GM12892 (cell line): Measurements from ENCODE around the gene ABHD14A.

Experiments used
- DNase-seq: peaks from one replicate; pipeline ENCODE4 v3.0.0; 2011; ENCODE audit not compliant: insufficient read length
- FAIRE-seq: peaks from 2 replicates; lab custom pipeline; 2011; peaks lifted over from hg19 to GRCh38; lab: Jason Lieb, UNC
- POLR2A ChIP-seq: IDR thresholded peaks from 2 replicates; pipeline ENCODE4 v1.6.1; 2011; ENCODE audit warnings: low read depth, low read length, control low read depth
- POLR2AphosphoS5 ChIP-seq: IDR thresholded peaks from 2 replicates; pipeline ENCODE4 v1.6.1; 2011; ENCODE audit warnings: low read depth, low read length, control low read depth
- TAF1 ChIP-seq: IDR thresholded peaks from 2 replicates; pipeline ENCODE4 v1.6.1; 2011; ENCODE audit warnings: low read depth, mild to moderate bottlenecking, control low read depth, low read length, borderline replicate concordance

Gene ABHD14A

DNA sequence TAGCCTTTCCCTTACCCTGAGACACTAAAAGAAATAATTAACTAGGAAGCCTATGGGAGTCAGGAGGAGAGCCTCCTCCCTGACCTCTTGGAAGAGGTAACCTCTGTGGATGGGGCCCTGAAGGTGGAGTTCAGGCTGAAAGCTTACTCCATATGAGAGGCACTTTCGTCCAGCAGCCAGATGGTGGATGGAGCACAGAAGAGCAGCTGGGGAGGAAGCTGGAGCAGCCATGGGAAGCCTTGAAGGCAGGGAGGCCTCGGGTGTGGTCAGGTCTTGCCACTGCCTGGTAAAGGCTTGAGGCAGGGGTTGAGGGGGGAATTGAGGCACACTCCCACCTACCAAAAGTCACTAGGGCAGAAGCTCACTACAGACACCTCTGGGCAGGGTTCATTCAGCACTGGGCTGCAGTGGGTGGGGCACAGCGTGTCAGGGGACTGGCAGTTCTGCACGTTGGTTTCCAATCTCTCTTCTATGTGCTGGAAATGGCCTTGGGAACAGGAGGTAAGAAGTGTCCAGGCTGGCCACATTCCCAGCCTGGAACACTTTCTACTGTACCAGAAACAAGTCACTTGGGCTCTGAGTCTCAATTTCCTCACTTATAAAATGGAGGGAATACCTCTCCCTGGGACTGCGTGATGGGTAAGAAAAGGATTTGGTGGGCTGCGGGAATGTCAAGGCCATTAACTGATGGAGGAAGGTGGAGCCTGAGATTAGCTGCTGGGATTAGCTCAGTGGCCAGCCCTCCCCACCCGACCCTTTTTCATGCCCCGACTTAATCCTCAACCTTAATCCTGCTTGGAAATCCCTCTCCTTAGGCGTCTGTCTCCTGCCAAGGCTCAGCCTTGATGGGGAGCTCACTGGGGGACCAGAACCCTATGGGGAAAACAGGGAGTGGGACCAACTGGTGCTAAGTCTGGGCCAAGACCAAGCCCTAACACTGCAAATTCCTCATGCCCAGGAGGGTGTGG lies 13.0 kb upstream of the ABHD14A start:
- TF ChIP-seq TAF1: no peak
- no peak for TF ChIP-seq POLR2AphosphoS5
- no peak for TF ChIP-seq POLR2A
- DNase-seq (no peak), FAIRE-seq (no peak)

GRCh38 chr3:51962854-51963530 lies 11.9 kb upstream of the ABHD14A start:
- FAIRE-seq: no peak
- DNase-seq: no peak
- TF ChIP-seq POLR2A (no peak), POLR2AphosphoS5 (no peak), TAF1 (no peak)

DNA sequence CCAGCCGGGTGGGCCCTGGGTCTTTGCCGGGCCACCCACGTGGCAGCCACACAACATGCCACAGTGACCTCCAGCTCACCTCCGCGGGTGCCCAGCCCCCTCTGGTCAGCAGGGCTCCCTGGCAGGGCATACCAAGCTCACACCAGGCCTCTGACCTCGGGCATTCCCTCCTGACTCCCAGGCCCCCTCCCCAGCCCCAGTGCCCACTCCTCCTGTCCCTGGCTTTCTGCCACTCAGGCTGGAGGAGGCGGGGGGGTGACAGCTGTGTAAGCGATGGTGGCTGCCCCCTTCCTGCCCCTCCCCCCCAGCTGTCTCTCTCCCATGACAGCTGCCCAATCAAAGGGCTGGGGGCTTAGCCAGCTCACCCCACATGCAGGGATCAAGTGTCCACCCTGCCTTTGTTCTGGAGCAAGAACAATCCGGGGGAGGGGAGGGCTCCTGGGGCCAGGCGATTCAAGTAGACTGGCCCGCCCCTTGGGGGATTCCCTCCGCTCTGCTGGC lies 10.9 kb upstream of the ABHD14A start:
- no peak for DNase-seq
- FAIRE-seq: no peak
- TF ChIP-seq TAF1: no peak
- no peak for TF ChIP-seq POLR2AphosphoS5
- TF ChIP-seq POLR2A: no peak

DNA sequence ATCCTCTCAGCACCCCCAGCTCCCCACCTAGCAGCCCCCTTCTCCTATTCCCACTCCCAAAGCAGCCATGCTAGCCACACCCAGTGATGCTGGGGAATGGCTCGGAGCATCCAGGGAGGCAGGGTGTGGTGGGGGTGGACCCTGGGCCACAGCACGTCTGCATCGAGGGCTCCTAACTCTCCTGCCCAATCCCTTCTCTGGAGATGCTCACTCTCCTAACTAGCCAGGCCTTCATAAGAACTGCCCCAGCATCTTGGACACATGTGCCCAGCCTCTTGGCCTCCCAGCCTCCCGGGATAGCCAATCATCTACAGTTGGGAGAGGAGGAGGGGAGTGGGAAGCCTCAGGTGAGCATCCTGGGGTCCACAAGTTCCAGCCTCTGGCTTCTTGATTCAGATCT lies 10.3 kb upstream of the ABHD14A start:
- DNase-seq: no peak

GRCh38 chr3:51966016-51966415 lies 8.8 kb upstream of the ABHD14A start:
- no peak for FAIRE-seq

More for the DNA sequence above, 10.3 kb upstream of the ABHD14A start:
- TF ChIP-seq POLR2AphosphoS5: no peak
- TF ChIP-seq TAF1: no peak
- no peak for TF ChIP-seq POLR2A
- no peak for FAIRE-seq

DNA sequence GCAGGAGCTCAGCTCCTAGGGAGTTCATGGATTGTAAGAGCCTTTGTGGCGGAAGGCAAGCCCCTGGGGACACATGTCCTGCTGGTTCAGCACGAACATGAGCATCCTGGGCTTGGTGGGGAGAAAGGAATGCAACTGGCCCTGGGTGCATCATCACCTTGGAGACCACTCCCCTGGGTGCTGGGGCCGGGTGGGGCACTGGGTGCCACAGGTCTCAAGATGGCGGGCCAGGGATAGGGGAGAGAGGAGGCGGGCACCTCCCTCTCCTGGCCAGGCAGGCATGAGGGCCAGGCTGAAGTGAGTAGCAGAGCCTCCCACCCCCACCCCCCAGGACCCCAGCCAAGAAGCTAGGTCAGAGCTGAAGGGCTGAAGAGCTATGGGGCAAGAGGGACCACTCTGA lies 8.4 kb upstream of the ABHD14A start:
- FAIRE-seq: no peak
- TF ChIP-seq TAF1: no peak
- TF ChIP-seq POLR2AphosphoS5: no peak
- no peak for TF ChIP-seq POLR2A
- DNase-seq: no peak

More at GRCh38 chr3:51966016-51966415, 8.8 kb upstream of the ABHD14A start:
- TF ChIP-seq POLR2AphosphoS5 (no peak), TAF1 (no peak), POLR2A (no peak)
- no peak for DNase-seq

DNA sequence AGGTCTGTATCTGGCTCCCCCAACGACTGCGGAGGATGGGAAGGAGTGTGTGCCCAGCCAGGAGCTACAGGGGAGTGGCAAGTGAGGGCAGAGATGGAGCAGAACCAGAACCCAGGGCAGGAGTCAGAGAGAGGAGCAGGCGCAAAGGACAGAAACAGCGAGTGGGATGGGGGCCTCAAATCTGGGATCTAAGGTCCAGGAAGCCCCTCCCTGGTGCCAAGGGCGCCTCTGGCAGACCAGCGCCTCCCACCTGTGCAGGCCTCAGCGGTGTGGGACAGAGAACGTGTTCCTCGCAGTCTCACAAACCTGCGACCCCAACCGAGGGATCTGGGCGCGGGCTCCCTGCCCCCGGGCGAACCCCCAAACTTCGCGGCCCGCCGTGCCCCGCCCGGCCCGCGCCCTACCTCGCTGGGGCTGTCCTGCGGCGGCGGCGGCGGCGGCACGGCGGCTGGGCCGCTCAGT lies 7.9 kb upstream of the ABHD14A start:
- FAIRE-seq: no peak
- DNase-seq: no peak
- no peak for TF ChIP-seq TAF1
- no peak for TF ChIP-seq POLR2AphosphoS5
- no peak for TF ChIP-seq POLR2A

DNA sequence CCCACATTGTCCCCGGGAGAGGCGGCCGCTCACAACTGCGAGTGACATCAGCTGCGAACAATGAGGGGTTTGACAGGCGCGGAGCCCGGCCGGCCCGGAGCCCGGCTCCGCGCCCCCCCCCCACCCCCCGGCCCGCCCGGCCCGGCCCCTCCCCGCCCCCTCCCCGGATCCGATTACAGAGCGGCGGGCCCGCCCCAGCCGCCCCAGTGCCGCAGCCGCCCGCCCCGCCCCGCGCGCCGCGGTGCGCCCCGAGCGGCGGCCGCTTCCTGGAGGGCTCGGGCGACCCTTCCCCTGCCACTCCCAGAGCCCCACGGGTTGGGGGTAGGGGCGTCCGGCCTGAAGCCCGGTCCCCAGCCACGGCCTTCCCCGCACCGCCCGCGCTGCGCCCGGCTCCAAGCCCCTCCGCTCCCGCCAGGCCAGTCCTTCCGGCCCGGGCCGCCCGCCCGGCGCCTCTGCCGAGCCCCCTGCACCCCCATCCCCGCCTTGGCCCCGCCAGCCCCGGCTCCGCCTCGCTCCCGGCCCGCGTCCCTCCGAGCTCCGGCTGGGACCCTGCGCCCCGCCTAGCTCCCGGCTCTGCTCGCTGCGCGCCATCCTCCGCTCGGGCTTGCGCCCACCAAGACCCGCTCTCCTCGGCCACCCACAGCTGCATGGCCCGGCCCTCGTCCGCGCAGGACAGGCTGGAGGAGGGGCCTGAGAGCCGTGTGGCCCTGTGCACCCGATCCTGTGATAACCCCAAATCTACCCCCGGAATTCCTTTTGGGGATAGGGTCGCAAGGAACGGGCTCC lies 7.3 kb upstream of the ABHD14A start, which contains the start of gene PCBP4:
Gene PCBP4 (minus strand): TSS at position 71 of the 786 bp plus-strand sequence. CDS start 6,214 bp downstream, outside the sequence.
- FAIRE-seq: no peak
- TF ChIP-seq TAF1 (no peak), POLR2A (no peak), POLR2AphosphoS5 (no peak)
- DNase-seq: no peak

GRCh38 chr3:51968170-51968775 lies 6.6 kb upstream of the ABHD14A start:
- no peak for TF ChIP-seq TAF1
- TF ChIP-seq POLR2AphosphoS5: no peak
- no peak for TF ChIP-seq POLR2A
- FAIRE-seq (no peak), DNase-seq (no peak)

DNA sequence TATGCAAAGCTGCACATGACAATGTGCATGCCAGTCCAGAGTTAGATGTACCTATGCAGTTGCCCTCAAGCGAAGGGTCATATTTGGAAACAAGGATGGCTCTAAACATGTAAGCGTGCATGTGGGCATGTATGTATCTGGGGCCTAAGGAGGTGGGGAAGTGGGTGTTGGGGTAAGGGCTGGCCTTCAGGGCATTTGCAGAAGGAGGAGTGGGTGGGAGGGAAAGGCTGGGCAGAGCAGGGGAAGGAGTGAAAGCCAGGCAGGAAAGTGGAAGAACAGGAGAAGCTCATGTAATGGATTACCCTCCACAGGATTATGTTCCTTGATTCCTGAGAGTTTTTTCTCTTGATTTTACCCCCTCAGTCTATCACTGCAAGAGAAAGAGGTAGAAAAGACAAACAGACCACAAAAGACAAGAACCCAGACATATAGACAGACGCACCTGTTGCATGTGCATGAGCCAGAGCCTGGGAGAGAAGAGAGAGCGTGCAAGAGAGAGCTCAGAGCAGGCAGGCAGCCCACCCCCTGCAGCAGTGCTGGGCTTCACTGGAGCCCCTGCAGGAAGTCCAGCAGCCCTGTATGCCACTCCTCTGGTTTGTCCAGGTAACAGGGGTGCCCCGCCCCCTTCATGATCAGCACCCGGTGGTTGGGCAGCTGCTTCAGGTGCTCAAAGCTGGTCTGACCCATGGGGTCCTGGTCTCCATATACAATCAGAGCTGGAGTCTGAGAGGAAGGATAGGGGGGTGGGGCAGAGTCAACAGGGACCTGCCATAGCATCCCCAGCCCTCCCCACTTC lies 5.8 kb upstream of the ABHD14A start:
- no peak for TF ChIP-seq POLR2A
- no peak for TF ChIP-seq TAF1
- TF ChIP-seq POLR2AphosphoS5: no peak
- DNase-seq (no peak), FAIRE-seq (no peak)
